HCT116 (cell line): ENCODE data around the gene AMZ1. TPM values are rescaled to one million over a fixed set of nuclear protein-coding genes. Genes with fewer than 3 reads are reported as not detected.

Experiments used
- ATAC-seq: fragments of 200-7000 bp; cut with Tn5 transposase; 2 replicates; pipeline ENCODE4 v1.9.1; 2020; ENCODE audit warnings: mild to moderate bottlenecking, moderate library complexity
- BruUV-seq: library from RNA; stranded (reverse); fragments of 400-500 nt; replicated peaks from 2 replicates; lab custom pipeline; 2021; lab: Mats Ljungman, UMichigan
- CTCF ChIA-PET: fragments of 300-600 bp; sonication (Branson Sonifier 250); formaldehyde crosslinking; loops from one replicate; lab custom pipeline; 2021; ENCODE audit warnings: antibody characterized with exemption; lab: Charles Lee
- POLR2A ChIA-PET: fragments of 300-600, 350-600 bp; sonication (Branson Sonifier 250); formaldehyde crosslinking; loops from one replicate; lab custom pipeline; 2021; ENCODE audit warnings: antibody characterized with exemption; lab: Charles Lee
- RAD21 ChIA-PET, 2 experiments: fragments of 300-600 bp; sonication (Branson Sonifier 250); formaldehyde crosslinking; loops; one replicate each; lab custom pipeline; 2023; ENCODE audit warnings: low total read pairs in 2 of 2; ENCODE audit not compliant: uncharacterized antibody in 2 of 2, unreplicated experiment in 2 of 2, low non-redundant PET in 1 of 2; lab: Charles Lee
- DNase-seq: peaks from one replicate; pipeline ENCODE4 v3.0.0-alpha.2; 2010; ENCODE audit warnings: low read depth, low spot score
- H2AFZ ChIP-seq: fragments of 200-600 bp; shearing (Covaris generic), sonication (generic); 2 replicates; pipeline ENCODE4 v1.6.1; 2017; ENCODE audit warnings: low read depth, mixed run types, mixed read lengths, antibody characterized with exemption, low read length; ENCODE audit not compliant: poor library complexity, severe bottlenecking
- H3K27ac ChIP-seq: 2 replicates; pipeline ENCODE4 v1.5.1; 2012; ENCODE audit warnings: low read depth, low read length
- H3K27me3 ChIP-seq: fragments of 200-600 bp; sonication (generic); 2 replicates; pipeline ENCODE4 v1.6.1; 2016; ENCODE audit warnings: mixed run types, low read length, mixed read lengths; ENCODE audit not compliant: insufficient read depth
- H3K36me3 ChIP-seq, 2 experiments: fragments of 200-500 bp in 1 of 2; fragments of 200-600 bp in 1 of 2; sonication (Bioruptor generic) in 1 of 2; sonication (generic) in 1 of 2; 2 replicates each; pipeline versions ENCODE4 v1.5.1 to v1.6.1; 2014 to 2016; ENCODE audit warnings: low read length in 2 of 2, inconsistent platforms in 1 of 2, mixed read lengths in 1 of 2, mixed run types in 1 of 2; ENCODE audit not compliant: insufficient read depth in 2 of 2, control insufficient read depth in 1 of 2
- H3K4me1 ChIP-seq, 2 experiments: fragments of 200-600 bp in 1 of 2; sonication (generic) in 1 of 2; 2 replicates each; pipeline versions ENCODE4 v1.5.1 to v1.6.1; 2012 to 2017; ENCODE audit warnings: low read length in 2 of 2, inconsistent platforms in 1 of 2, mild to moderate bottlenecking in 1 of 2, mixed read lengths in 1 of 2, mixed run types in 1 of 2, moderate library complexity in 1 of 2; ENCODE audit not compliant: insufficient read depth in 2 of 2, control insufficient read depth in 1 of 2
- H3K4me2 ChIP-seq: fragments of 200-600 bp; sonication (generic); 2 replicates; pipeline ENCODE4 v1.6.1; 2017; ENCODE audit warnings: mixed run types, low read length, mixed read lengths
- H3K4me3 ChIP-seq, 2 experiments: fragments of 200-600 bp in 1 of 2; sonication (generic) in 1 of 2; replicated peaks in 1 of 2; 2 replicates each; pipeline ENCODE4 v1.5.1; 2011 to 2016; ENCODE audit warnings: low read length in 2 of 2, control low read depth in 1 of 2, low read depth in 1 of 2, mild to moderate bottlenecking in 1 of 2, mixed read lengths in 1 of 2, mixed run types in 1 of 2
- H3K79me2 ChIP-seq: fragments of 200-600 bp; sonication (generic); 2 replicates; pipeline ENCODE4 v1.6.1; 2017; ENCODE audit warnings: mild to moderate bottlenecking, mixed run types, low read length, moderate library complexity, mixed read lengths; ENCODE audit not compliant: insufficient read depth
- H3K9ac ChIP-seq: fragments of 200-600 bp; sonication (generic); 2 replicates; pipeline ENCODE4 v1.6.1; 2016; ENCODE audit warnings: low read length, mixed read lengths
- H3K9me2 ChIP-seq: fragments of 200-600 bp; sonication (generic), shearing (Covaris generic); 2 replicates; pipeline ENCODE4 v1.6.1; 2017; ENCODE audit warnings: mixed run types, mild to moderate bottlenecking, moderate library complexity; ENCODE audit not compliant: insufficient read depth
- H3K9me3 ChIP-seq, 2 experiments: fragments of 200-500 bp in 1 of 2; fragments of 200-600 bp in 1 of 2; sonication (Bioruptor generic) in 1 of 2; sonication (generic) in 1 of 2; 2 replicates each; pipeline ENCODE4 v1.6.1; 2014 to 2017; ENCODE audit warnings: low read length in 2 of 2, mixed read lengths in 2 of 2, inconsistent platforms in 1 of 2, low read depth in 1 of 2, mild to moderate bottlenecking in 1 of 2, mixed run types in 1 of 2, moderate library complexity in 1 of 2; ENCODE audit not compliant: control insufficient read depth in 1 of 2, insufficient read depth in 1 of 2
- H4K20me1 ChIP-seq: fragments of 200-600 bp; sonication (generic), shearing (Covaris generic); 2 replicates; pipeline ENCODE4 v1.6.1; 2017; ENCODE audit warnings: mixed run types, mild to moderate bottlenecking, moderate library complexity; ENCODE audit not compliant: insufficient read depth
- ATF3 ChIP-seq: IDR thresholded peaks from 2 replicates; pipeline ENCODE4 v1.6.1; 2012
- CBX3 ChIP-seq: IDR thresholded peaks from 2 replicates; pipeline ENCODE4 v1.6.1; 2012; ENCODE audit warnings: low read depth
- CTCF ChIP-seq, 3 experiments: fragments of 200-600 bp in 1 of 3; sonication (generic) in 1 of 3; IDR thresholded peaks in 2 of 3; conservative IDR thresholded peaks in 1 of 3; 2 replicates each; pipeline ENCODE4 v1.5.1; 2012 to 2017; ENCODE audit warnings: low read depth in 2 of 3, low read length in 2 of 3, antibody characterized with exemption in 1 of 3, borderline replicate concordance in 1 of 3, control low read depth in 1 of 3, mild to moderate bottlenecking in 1 of 3, mixed read lengths in 1 of 3, mixed run types in 1 of 3, moderate library complexity in 1 of 3; ENCODE audit not compliant: insufficient read depth in 1 of 3
- EGR1 ChIP-seq: IDR thresholded peaks from 2 replicates; pipeline ENCODE4 v1.6.1; 2012; ENCODE audit warnings: low read depth
- EZH2 ChIP-seq: fragments of 200-600 bp; sonication (generic); IDR thresholded peaks from 2 replicates; pipeline ENCODE4 v1.6.1; 2017; ENCODE audit warnings: antibody characterized with exemption, mixed run types
- FOSL1 ChIP-seq: IDR thresholded peaks from 2 replicates; pipeline ENCODE4 v1.6.1; 2012; ENCODE audit warnings: low read depth
- MAX ChIP-seq: IDR thresholded peaks from 2 replicates; pipeline ENCODE4 v1.6.1; 2012
- REST ChIP-seq: IDR thresholded peaks from 2 replicates; pipeline ENCODE4 v1.6.1; 2012; ENCODE audit warnings: low read depth
- SP1 ChIP-seq: IDR thresholded peaks from 2 replicates; pipeline ENCODE4 v1.6.1; 2012; ENCODE audit warnings: low read depth
- ZFX ChIP-seq: fragments of 450-650 bp; IDR thresholded peaks from 2 replicates; pipeline ENCODE4 v1.6.1; 2017
- ZNF274 ChIP-seq: fragments of 200-500 bp; sonication (Bioruptor generic); IDR thresholded peaks from 2 replicates; pipeline ENCODE4 v1.6.1; 2014; ENCODE audit warnings: mild to moderate bottlenecking, low read depth, low read length, inconsistent platforms
- intact Hi-C: fragments of 100-400 bp; cut with micrococcal nuclease; formaldehyde crosslinking; loops from 2 replicates; pipeline ENCODE4 v1.10.0; 2022
- total RNA-seq: library from RNA; stranded (reverse); gene quantifications from one replicate; pipeline ENCODE4 v1.2.1, GENCODE V29; 2021; ENCODE audit not compliant: unreplicated experiment

AMZ1 gene
- total RNA-seq, 1 experiment from 2014 or later: not detected

GRCh38 chr7:2735744-2736143 is 47.7 kb downstream of the AMZ1 start:
- TF ChIP-seq CBX3: no peak
- no peak for TF ChIP-seq SP1
- no peak for TF ChIP-seq ATF3
- no peak for TF ChIP-seq ZNF274
- no peak for TF ChIP-seq CTCF (IDR thresholded peaks at IDR 0.05 in 2 of 3, conservative IDR thresholded peaks at IDR 0.05 in 1 of 3; ENCODE audit: borderline replicate concordance in 1 of 3, insufficient read depth in 1 of 3, low read depth in 2 of 3, low read length in 2 of 3)
- no peak for TF ChIP-seq ZFX
- TF ChIP-seq EGR1: no peak
- TF ChIP-seq MAX: no peak
- TF ChIP-seq FOSL1: no peak
- TF ChIP-seq REST: no peak
- TF ChIP-seq EZH2: no peak
- H3K4me2 ChIP-seq: no peak overlapping the region
- H3K79me2 ChIP-seq: 0 out of 2 replicates have a peak, but pooled peaks cover 5% of the 10 kb centered on the region
- DNase-seq: no peak
- H3K9me2 ChIP-seq: no peaks in the 10 kb centered on the region
- H3K9me3 ChIP-seq: no peaks in the 10 kb centered on the region
- peaks cover 0 to 11% of the 10 kb centered on the region in 2 experiments; a peak in 1 of 4 replicates for H3K4me1 ChIP-seq
- no peak overlapping the region for H3K4me3 ChIP-seq
- ChIA-PET CTCF (no interaction called here), POLR2A (no interaction called here), RAD21 (no interaction called here)
- no peak overlapping the region for H2AFZ ChIP-seq
- BruUV-seq: no TSS peak
- no peak overlapping the region for H3K9ac ChIP-seq
- no peak overlapping the region for H3K27ac ChIP-seq
- no peak for ATAC-seq
- no peaks in the 10 kb centered on the region for H3K27me3 ChIP-seq
- intact Hi-C loops: no loop called here
- H3K36me3 ChIP-seq: no peaks in the 10 kb centered on the region
- H4K20me1 ChIP-seq: no peaks in the 10 kb centered on the region
